AML-193 (cell line): ENCODE data around the gene CDC14B.

Source experiments
- DNase-seq, 2 experiments: peaks; one replicate each; lab custom pipeline; 2025; lab: John Stamatoyannopoulos, UW

Gene CDC14B

GRCh38 chr9:96483733-96484390 lies 135.8 kb downstream of the CDC14B start:
- no peak for DNase-seq

- no peak for DNase-seq
Observed at GRCh38 chr9:96483197-96483596, 136.4 kb downstream of the CDC14B start.

GRCh38 chr9:96482476-96482875 lies 137.2 kb downstream of the CDC14B start:
- DNase-seq = no peak

- DNase-seq = no peak
Observed at GRCh38 chr9:96480736-96481135, 138.9 kb downstream of the CDC14B start.

- DNase-seq = no peak
Observed at GRCh38 chr9:96478829-96479371, 140.7 kb downstream of the CDC14B start.

- DNase-seq = no peak
Observed at GRCh38 chr9:96476591-96476990, 143.1 kb downstream of the CDC14B start.

GRCh38 chr9:96476013-96476412 lies 143.6 kb downstream of the CDC14B start:
- DNase-seq = no peak

GRCh38 chr9:96467784-96468183 lies 151.9 kb downstream of the CDC14B start:
- DNase-seq = no peak

DNA sequence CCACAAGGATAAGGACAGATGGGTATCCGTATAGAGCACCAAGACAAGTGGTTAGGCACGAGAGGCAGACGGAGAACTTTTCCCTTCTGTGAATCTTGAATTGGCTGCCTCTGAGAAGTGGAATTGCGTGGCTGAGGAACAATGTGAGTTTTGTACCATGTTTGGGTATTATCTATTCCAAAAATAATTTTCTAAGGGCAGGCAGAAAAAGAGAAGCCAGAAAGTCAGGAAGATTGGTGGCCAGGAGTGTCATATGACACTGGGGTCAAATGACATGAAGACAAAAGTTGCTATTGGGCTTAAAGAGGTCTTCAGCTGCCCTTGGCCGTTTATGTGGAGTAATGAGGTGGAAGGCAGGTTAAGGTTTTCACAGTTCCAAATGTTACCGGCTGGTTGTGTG lies 155.2 kb downstream of the CDC14B start:
- no peak for DNase-seq

- no peak for DNase-seq
Observed at GRCh38 chr9:96462541-96462940, 157.1 kb downstream of the CDC14B start.

DNA sequence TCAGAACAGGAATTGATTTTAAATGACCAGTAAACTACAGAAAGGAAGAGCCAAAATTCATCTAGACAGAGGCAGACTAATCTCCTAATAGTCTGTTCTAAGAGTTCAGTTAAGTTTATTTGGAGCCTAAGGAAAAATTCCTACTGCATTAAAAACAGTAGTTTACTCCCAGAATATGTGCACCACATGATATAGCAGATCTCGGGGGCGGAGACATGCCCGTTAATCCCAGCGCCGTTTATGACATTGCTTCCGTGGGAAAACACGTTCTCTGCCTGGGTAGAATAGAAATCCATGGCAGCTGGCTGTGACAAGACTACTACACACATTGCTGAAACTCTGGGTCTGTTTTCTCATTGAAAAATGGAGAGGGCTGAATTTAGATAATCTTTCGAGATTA lies 158.3 kb downstream of the CDC14B start:
- no peak for DNase-seq

DNA sequence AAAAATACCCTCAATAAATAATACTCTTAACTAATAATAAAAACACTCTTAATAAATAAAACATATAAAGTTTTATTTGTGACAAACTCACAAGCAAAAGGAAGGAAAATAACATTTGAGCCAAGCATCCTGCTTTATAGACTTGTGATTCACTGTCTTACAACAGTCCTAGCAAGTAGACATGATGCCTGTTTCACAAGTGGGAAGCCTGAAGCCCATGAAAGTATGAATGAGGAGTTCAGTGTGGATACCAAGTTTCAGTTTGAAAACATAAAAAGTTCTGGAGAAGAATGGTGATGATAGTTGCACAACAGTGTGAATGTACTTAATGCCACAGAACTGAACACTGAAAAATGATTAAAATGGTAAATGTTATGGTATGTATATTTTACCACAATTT lies 158.8 kb downstream of the CDC14B start:
- no peak for DNase-seq

DNA sequence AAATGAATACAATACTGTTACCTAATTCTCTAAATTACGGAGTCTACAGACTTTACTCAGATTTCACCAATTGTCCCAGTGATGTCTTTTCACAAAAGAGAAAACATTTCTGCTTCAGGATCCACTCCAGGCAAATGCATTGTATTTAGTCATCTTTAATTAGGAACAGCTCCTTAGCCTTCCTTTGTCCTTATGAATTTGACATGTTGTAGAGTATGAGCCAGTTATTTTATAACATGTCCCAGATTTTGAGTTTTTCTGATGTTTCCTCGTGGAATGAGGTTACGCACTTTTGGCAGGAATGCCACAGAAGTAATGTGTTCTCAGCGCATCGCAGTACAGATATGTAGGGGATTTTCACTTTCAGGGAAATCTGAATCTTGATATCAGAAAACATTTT lies 159.2 kb downstream of the CDC14B start:
- DNase-seq = no peak

DNA sequence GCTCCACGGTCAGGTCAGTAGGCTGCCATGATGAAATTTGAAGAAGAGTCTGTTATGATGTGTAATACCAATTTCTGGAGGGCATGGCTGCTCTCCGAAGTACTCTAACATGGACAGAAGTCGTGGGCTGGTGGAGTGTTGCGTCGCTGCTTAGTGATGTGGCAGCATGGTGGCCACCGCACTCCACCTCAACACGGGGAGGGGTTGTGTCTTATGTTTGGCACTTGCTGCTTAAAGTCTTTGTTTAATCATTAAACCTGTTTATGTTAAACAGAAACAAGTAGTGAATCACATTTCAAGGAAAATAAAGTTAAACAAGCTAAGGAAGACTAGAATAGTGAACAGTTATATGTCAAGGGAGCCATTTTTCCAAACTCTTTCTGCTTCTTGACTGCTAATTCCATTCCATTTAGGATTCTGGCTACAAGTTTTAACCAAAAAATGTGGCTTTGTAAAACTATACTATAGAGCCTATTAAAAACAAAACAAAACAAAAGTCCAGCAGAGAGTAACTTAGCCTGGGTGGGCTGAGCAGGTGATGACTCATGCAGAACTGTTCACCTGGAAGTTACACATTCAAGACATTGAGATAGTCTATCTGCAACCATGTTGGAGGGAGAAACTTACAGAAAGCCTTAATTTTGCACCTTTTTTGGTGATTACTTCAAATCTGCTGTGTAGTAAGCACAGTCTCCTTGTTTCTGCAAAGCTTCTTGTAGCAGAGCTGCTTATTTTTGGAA lies 160.2 kb downstream of the CDC14B start:
- no peak for DNase-seq

- no peak for DNase-seq
Observed at GRCh38 chr9:96458226-96458625, 161.4 kb downstream of the CDC14B start.

DNA sequence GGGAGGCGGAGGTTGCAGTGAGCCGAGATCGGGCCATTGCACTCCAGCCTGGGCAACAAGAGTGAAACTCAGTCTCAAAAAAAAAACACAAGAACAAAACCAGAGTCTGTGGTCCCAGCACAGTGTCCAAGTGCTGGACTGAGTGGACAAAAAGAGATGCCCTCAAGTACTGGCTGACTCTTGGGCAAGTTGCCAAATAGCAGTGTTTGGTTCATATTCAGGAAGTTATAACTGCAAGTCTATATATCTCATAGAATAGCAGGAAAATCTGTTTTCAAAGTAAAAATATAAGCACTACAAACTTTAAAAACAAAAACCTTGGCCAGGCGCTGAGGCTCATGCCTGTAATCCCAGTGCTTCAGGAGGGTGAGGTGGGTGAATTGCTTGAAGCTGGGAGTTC lies 162.4 kb downstream of the CDC14B start:
- no peak for DNase-seq

GRCh38 chr9:96453625-96454024 lies 166.0 kb downstream of the CDC14B start:
- no peak for DNase-seq

DNA sequence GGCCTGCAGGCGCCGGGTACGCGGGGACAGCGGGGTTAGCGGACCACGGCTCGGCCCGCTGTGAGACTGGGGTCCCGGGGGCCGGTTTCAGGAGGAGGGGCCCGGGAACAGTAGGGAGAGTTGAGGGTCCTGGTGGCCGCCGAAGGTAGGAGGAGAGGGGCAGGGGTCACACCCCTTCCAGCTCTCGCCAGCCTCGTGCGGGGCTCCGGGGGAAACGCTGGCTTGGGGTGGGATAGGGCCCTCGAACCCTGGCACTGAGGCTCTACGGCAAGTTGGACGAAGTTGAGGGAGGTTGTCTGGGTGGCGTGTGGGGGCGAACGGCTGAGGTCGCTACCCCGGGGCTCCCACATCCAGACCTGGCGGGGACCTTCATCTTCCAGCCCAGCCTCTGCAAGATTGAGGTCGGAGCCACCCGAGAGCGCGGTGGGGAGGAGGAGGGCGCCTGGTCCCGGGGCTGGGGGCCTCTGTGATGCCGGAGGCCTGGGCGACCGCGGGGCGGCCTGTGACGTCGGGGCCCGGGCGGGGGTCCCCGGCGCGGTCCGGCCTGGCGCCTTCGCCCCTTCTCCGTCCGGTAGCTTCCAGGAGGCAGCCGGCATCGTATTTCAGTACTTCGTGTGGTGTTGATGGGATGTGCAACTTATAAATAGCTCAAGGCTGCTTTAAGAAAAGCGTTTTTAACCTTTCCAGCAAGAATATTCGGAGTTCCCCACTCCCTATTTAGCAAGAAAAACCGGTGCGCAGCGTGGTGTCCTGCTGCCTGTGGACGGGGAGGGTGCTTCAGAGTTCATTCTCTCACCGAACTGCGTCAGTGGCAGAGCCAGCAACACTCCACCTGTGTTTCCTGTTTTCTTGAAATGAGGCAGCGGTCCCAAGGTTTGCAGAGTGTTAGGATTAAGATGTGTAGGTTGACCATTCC lies 168.8 kb downstream of the CDC14B start:
- DNase-seq = no peak
